CD14-positive monocyte (primary cell): ENCODE data around the gene SPRYD4. TPM values are rescaled to one million over a fixed set of nuclear protein-coding genes. Genes with fewer than 3 reads are reported as not detected.

ENCODE experiments used
- DNase-seq, 3 donors: peaks; one replicate each; pipeline ENCODE4 v3.0.0-alpha.2; 2011 to 2022
- H2AFZ ChIP-seq: 2 replicates; pipeline ENCODE4 v1.6.0; 2012; ENCODE audit warnings: mild to moderate bottlenecking, low read depth, low read length, inconsistent platforms; ENCODE audit not compliant: insufficient read depth, poor library complexity, severe bottlenecking
- H3K27ac ChIP-seq, 2 donors: 1 replicate in 1 of 2; 2 replicates in 1 of 2; pipeline ENCODE4 v1.5.1; 2012 to 2013; ENCODE audit warnings: low read length in 2 of 2, control low read depth in 1 of 2, inconsistent platforms in 1 of 2, low read depth in 1 of 2, mild to moderate bottlenecking in 1 of 2
- H3K27me3 ChIP-seq, 2 donors: one replicate each; pipeline versions ENCODE4 v1.6.0 to v1.6.1; 2011 to 2013; ENCODE audit warnings: low read length in 2 of 2; ENCODE audit not compliant: control insufficient read depth in 2 of 2, insufficient read depth in 2 of 2
- H3K36me3 ChIP-seq, 2 donors: replicated peaks in 1 of 2; 1 replicate in 1 of 2; 2 replicates in 1 of 2; pipeline versions ENCODE4 v1.5.1 to v1.6.1; 2012 to 2013; ENCODE audit warnings: low read length in 2 of 2, control low read depth in 1 of 2, inconsistent platforms in 1 of 2, mild to moderate bottlenecking in 1 of 2; ENCODE audit not compliant: insufficient read depth in 2 of 2, control insufficient read depth in 1 of 2
- H3K4me1 ChIP-seq, 2 donors: 1 replicate in 1 of 2; 2 replicates in 1 of 2; pipeline versions ENCODE4 v1.5.1 to v1.6.1; 2012 to 2013; ENCODE audit warnings: low read length in 2 of 2, control low read depth in 1 of 2, inconsistent platforms in 1 of 2, mild to moderate bottlenecking in 1 of 2, moderate library complexity in 1 of 2; ENCODE audit not compliant: insufficient read depth in 2 of 2, control insufficient read depth in 1 of 2
- H3K4me2 ChIP-seq: replicated peaks from 2 replicates; pipeline ENCODE3; 2012; ENCODE audit warnings: low read length, moderate library complexity, mild to moderate bottlenecking; ENCODE audit not compliant: poor library complexity, severe bottlenecking; ENCODE audit errors: extremely low read depth
- H3K4me3 ChIP-seq, 3 experiments: fragments of 200-600 bp in 1 of 3; sonication (generic) in 1 of 3; replicated peaks in 1 of 3; 1 replicate in 2 of 3; 2 replicates in 1 of 3; pipeline ENCODE4 v1.5.1; 2011 to 2013; ENCODE audit warnings: low read length in 3 of 3, mild to moderate bottlenecking in 3 of 3, control low read depth in 2 of 3, low read depth in 2 of 3, inconsistent platforms in 1 of 3, moderate library complexity in 1 of 3
- H3K79me2 ChIP-seq: 2 replicates; pipeline ENCODE4 v1.6.0; 2012; ENCODE audit warnings: mild to moderate bottlenecking, control low read depth, inconsistent platforms, low read length, moderate library complexity; ENCODE audit not compliant: insufficient read depth
- H3K9ac ChIP-seq: 2 replicates; pipeline ENCODE4 v1.6.0; 2017; ENCODE audit warnings: low read length, mild to moderate bottlenecking; ENCODE audit not compliant: insufficient read depth, poor library complexity, severe bottlenecking
- H3K9me3 ChIP-seq, 2 donors: replicated peaks in 1 of 2; 1 replicate in 1 of 2; 2 replicates in 1 of 2; pipeline versions ENCODE4 v1.5.1 to v1.6.1; 2012 to 2013; ENCODE audit warnings: low read length in 2 of 2, control low read depth in 1 of 2; ENCODE audit not compliant: control insufficient read depth in 1 of 2, insufficient read depth in 1 of 2
- H4K20me1 ChIP-seq: 2 replicates; pipeline ENCODE4 v1.6.0; 2012; ENCODE audit warnings: mild to moderate bottlenecking, low read length, control low read depth, moderate library complexity; ENCODE audit not compliant: insufficient read depth
- H3K27ac Mint-ChIP-seq, 7 donors: one replicate each; pipeline ENCODE4 v1.8.0; 2020; ENCODE audit warnings: mild to moderate bottlenecking in 7 of 7, mixed read lengths in 7 of 7, moderate library complexity in 6 of 7, inconsistent platforms in 2 of 7
- H3K27me3 Mint-ChIP-seq, 3 donors: one replicate each; pipeline ENCODE4 v1.8.0; 2021 to 2022; ENCODE audit warnings: low read depth in 3 of 3, mild to moderate bottlenecking in 3 of 3, mixed read lengths in 3 of 3, moderate library complexity in 3 of 3, inconsistent platforms in 1 of 3
- H3K36me3 Mint-ChIP-seq, 2 donors: one replicate each; pipeline ENCODE4 v1.8.0; 2020; ENCODE audit warnings: mixed read lengths in 2 of 2, inconsistent platforms in 1 of 2, mild to moderate bottlenecking in 1 of 2
- H3K4me1 Mint-ChIP-seq: one replicate; pipeline ENCODE4 v1.8.0; 2020; ENCODE audit warnings: mild to moderate bottlenecking, mixed read lengths
- H3K4me3 Mint-ChIP-seq, 2 donors: one replicate each; pipeline ENCODE4 v1.8.0; 2020; ENCODE audit warnings: mild to moderate bottlenecking in 2 of 2, mixed read lengths in 2 of 2, moderate library complexity in 1 of 2
- H3K9me3 Mint-ChIP-seq, 7 donors: one replicate each; pipeline ENCODE4 v1.8.0; 2020 to 2022; ENCODE audit warnings: mixed read lengths in 7 of 7, mild to moderate bottlenecking in 6 of 7, moderate library complexity in 6 of 7, inconsistent platforms in 2 of 7
- CTCF ChIP-seq: fragments of 200-600 bp; IDR thresholded peaks from one replicate; pipeline ENCODE4 v1.8.0; 2022; ENCODE audit warnings: antibody characterized with exemption, mild to moderate bottlenecking
- WGBS: methylation state at CpG from one replicate; pipeline ENCODE4 v1.1.5; 2013; ENCODE audit warnings: missing lambda C conversion rate; ENCODE audit not compliant: insufficient coverage; 5-methylcytosine and 5-hydroxymethylcytosine counted together
- intact Hi-C, 2 donors: fragments of 100-400 bp; cut with micrococcal nuclease; formaldehyde crosslinking; loops; one replicate each; pipeline versions ENCODE4 v1.15.0 to v1.15.1; 2023
- polyA plus RNA-seq, 3 donors: library from polyadenylated mRNA; depleted of rRNA in 1 of 3; unstranded in 2 of 3; stranded (reverse) in 1 of 3; fragments of 300-500 nt in 2 of 3; fragments of >200 nt in 1 of 3; fragmentation: Illumina TruSeq in 2 of 3; gene quantifications; 1 replicate in 2 of 3; 2 replicates in 1 of 3; pipeline ENCODE4 v1.2.3, GENCODE V29; 2012 to 2021

The SPRYD4 gene
- polyA plus RNA-seq, 3 donors, result 1.3 to 2.1 (median 1.4) TPM

DNA sequence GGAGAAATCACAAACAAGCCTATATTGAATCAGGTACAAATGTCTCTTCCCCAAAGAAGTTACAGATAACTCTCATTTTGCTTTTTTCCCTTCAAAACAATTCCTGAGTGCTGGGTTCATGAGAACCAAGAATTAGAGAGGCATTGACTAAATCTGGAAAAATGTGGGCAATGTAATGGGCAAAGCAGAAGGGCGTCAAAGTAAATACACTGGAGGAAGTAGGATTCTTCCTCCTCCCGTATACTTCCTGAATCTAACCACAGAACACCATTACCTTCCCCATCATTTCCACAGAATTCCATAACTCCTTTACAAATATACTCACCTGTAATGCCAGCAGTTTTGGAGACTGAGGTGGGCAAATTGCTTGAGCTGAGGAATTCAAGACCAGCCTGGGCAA is 50.2 kb downstream of the SPRYD4 start:
- Histone ChIP-seq H3K36me3 (no peaks in the 10 kb centered on the region), H3K79me2 (peaks cover 15% of the 10 kb centered on the region), H2AFZ (no peak overlapping the region), H3K4me1 (peaks cover 53% of the 10 kb centered on the region in 2 donors), H3K9ac (no peak overlapping the region), H3K4me3 (peak overlapping the region in 1 of 3 experiments; percentile 11), H3K9me3 (no peaks in the 10 kb centered on the region), H3K27ac (no peak overlapping the region), H3K27me3 (no peaks in the 10 kb centered on the region), H3K4me2 (peak overlapping the region; percentile 18), H4K20me1 (no peaks in the 10 kb centered on the region)
- Mint-ChIP-seq H3K27me3 (no peaks in the 10 kb centered on the region), H3K4me1 (peaks cover 49% of the 10 kb centered on the region), H3K9me3 (peaks cover 0 to 3% (median 0%) of the 10 kb centered on the region in 7 donors), H3K4me3 (peak overlapping the region in 1 of 2 donors; percentile 72), H3K27ac (peak overlapping the region in 1 of 7 donors; percentile 28), H3K36me3 (no peaks in the 10 kb centered on the region)
- intact Hi-C loops, result no loop called here
- TF ChIP-seq CTCF, result no peak
- no CpG with 5 or more reads among the region's 2 CpGs for WGBS
- peak in 2 of 3 donors; percentile 27 to 37 for DNase-seq

DNA sequence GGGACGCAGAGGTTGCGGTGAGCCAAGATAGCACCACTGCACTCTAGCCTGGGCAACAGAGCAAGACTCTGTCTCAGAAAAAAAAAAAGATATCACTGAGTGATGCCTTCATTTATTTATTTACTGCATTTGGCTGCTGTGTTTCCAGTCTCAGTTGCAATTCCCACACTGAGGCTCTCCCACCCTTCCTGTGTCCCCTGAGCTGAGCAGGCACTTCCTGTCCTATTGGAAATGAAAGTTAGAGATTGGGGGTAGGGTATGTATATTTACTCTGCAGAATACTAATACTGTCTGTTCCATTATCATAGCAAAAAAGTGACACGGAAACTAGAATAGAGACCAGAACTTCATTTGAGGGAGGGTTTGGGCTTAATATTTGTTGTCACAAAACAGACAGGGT is 51.7 kb downstream of the SPRYD4 start:
- intact Hi-C loops, result loop anchor here in 1 of 2 donors (5.0 kb wide), 1 partner anchor 47 kb away; no protein-coding TSS in a partner anchor
- Mint-ChIP-seq H3K27ac (peak overlapping the region in 1 of 7 donors; percentile 57), H3K4me3 (no peak overlapping the region), H3K36me3 (no peaks in the 10 kb centered on the region), H3K27me3 (no peaks in the 10 kb centered on the region), H3K4me1 (peaks cover 51% of the 10 kb centered on the region), H3K9me3 (peaks cover 0 to 3% (median 0%) of the 10 kb centered on the region in 7 donors)
- Histone ChIP-seq H3K79me2 (peaks cover 15% of the 10 kb centered on the region), H3K27ac (peak overlapping the region in 1 of 2 donors; percentile 84), H4K20me1 (no peaks in the 10 kb centered on the region), H3K36me3 (no peaks in the 10 kb centered on the region), H3K27me3 (no peaks in the 10 kb centered on the region), H3K4me3 (peak overlapping the region in 1 of 3 experiments; percentile 84), H3K4me2 (peak overlapping the region; percentile 73), H2AFZ (no peak overlapping the region), H3K9ac (no peak overlapping the region), H3K9me3 (no peaks in the 10 kb centered on the region), H3K4me1 (peaks cover 50 to 54% of the 10 kb centered on the region in 2 donors)
- TF ChIP-seq CTCF, result no peak
- WGBS, result 92% methylated on average over 2 of the region's 3 CpGs
- DNase-seq, result no peak
